Stimulated activated naive CD8-positive, alpha-beta T cell treated with anti-CD3 and anti-CD28 coated beads, Interleukin-15, Interleukin-2, amounts not matched to agents 100 ng/mL and 50 ng/mL, for 24 hours (primary cell): ENCODE measurements around the gene MAST4.

Experiments
- H3K27ac Mint-ChIP-seq: one replicate; pipeline ENCODE4 v1.8.0; 2021; ENCODE audit warnings: mild to moderate bottlenecking, mixed read lengths
- H3K27me3 Mint-ChIP-seq: one replicate; pipeline ENCODE4 v1.8.0; 2021; ENCODE audit warnings: mixed read lengths
- H3K36me3 Mint-ChIP-seq: one replicate; pipeline ENCODE4 v1.8.0; 2021; ENCODE audit warnings: low read depth, mixed read lengths
- H3K4me1 Mint-ChIP-seq: one replicate; pipeline ENCODE4 v1.8.0; 2021; ENCODE audit warnings: low read depth, mixed read lengths
- H3K4me3 Mint-ChIP-seq: one replicate; pipeline ENCODE4 v1.8.0; 2021; ENCODE audit warnings: mild to moderate bottlenecking, mixed read lengths
- H3K9me3 Mint-ChIP-seq: one replicate; pipeline ENCODE4 v1.8.0; 2021; ENCODE audit warnings: mixed read lengths

MAST4 gene

GRCh38 chr5:66720780-66721179 lies 124.6 kb downstream of the MAST4 start:
- no peak overlapping the region for H3K4me3 Mint-ChIP-seq
- H3K9me3 Mint-ChIP-seq: no peaks in the 10 kb centered on the region
- H3K36me3 Mint-ChIP-seq: no peaks in the 10 kb centered on the region
- H3K4me1 Mint-ChIP-seq: no peaks in the 10 kb centered on the region
- H3K27ac Mint-ChIP-seq: no peak overlapping the region
- H3K27me3 Mint-ChIP-seq: peaks cover 13% of the 10 kb centered on the region

- Mint-ChIP-seq H3K4me1 (no peaks in the 10 kb centered on the region), H3K36me3 (no peaks in the 10 kb centered on the region), H3K9me3 (no peaks in the 10 kb centered on the region), H3K27me3 (peaks cover 16% of the 10 kb centered on the region), H3K27ac (no peak overlapping the region), H3K4me3 (no peak overlapping the region)
Observed at GRCh38 chr5:66722686-66723085, 126.5 kb downstream of the MAST4 start.

- H3K27me3 Mint-ChIP-seq: peaks cover 20% of the 10 kb centered on the region
- H3K36me3 Mint-ChIP-seq: no peaks in the 10 kb centered on the region
- no peaks in the 10 kb centered on the region for H3K4me1 Mint-ChIP-seq
- H3K27ac Mint-ChIP-seq: no peak overlapping the region
- no peak overlapping the region for H3K4me3 Mint-ChIP-seq
- H3K9me3 Mint-ChIP-seq: no peaks in the 10 kb centered on the region
Observed at GRCh38 chr5:66724349-66725139, 128.4 kb downstream of the MAST4 start.

GRCh38 chr5:66727630-66728029 lies 131.4 kb downstream of the MAST4 start:
- Mint-ChIP-seq H3K4me1 (no peaks in the 10 kb centered on the region), H3K4me3 (no peak overlapping the region), H3K27ac (no peak overlapping the region), H3K9me3 (no peaks in the 10 kb centered on the region), H3K36me3 (no peaks in the 10 kb centered on the region), H3K27me3 (peaks cover 11% of the 10 kb centered on the region)

- H3K4me1 Mint-ChIP-seq: no peaks in the 10 kb centered on the region
- no peaks in the 10 kb centered on the region for H3K36me3 Mint-ChIP-seq
- H3K27ac Mint-ChIP-seq: no peak overlapping the region
- H3K9me3 Mint-ChIP-seq: no peaks in the 10 kb centered on the region
- H3K4me3 Mint-ChIP-seq: no peak overlapping the region
- H3K27me3 Mint-ChIP-seq: peaks cover 10% of the 10 kb centered on the region
Observed at GRCh38 chr5:66728049-66728448, 131.9 kb downstream of the MAST4 start.

- H3K27me3 Mint-ChIP-seq: no peaks in the 10 kb centered on the region
- no peaks in the 10 kb centered on the region for H3K36me3 Mint-ChIP-seq
- no peaks in the 10 kb centered on the region for H3K9me3 Mint-ChIP-seq
- no peak overlapping the region for H3K27ac Mint-ChIP-seq
- no peak overlapping the region for H3K4me3 Mint-ChIP-seq
- H3K4me1 Mint-ChIP-seq: no peaks in the 10 kb centered on the region
Observed at GRCh38 chr5:66737096-66737495, 140.9 kb downstream of the MAST4 start.

GRCh38 chr5:66738136-66738535 lies 141.9 kb downstream of the MAST4 start:
- H3K4me3 Mint-ChIP-seq: no peak overlapping the region
- no peaks in the 10 kb centered on the region for H3K4me1 Mint-ChIP-seq
- H3K27ac Mint-ChIP-seq: no peak overlapping the region
- H3K27me3 Mint-ChIP-seq: peaks cover 1% of the 10 kb centered on the region
- no peaks in the 10 kb centered on the region for H3K36me3 Mint-ChIP-seq
- H3K9me3 Mint-ChIP-seq: no peaks in the 10 kb centered on the region

- peaks cover 5% of the 10 kb centered on the region for H3K27me3 Mint-ChIP-seq
- no peaks in the 10 kb centered on the region for H3K9me3 Mint-ChIP-seq
- H3K27ac Mint-ChIP-seq: no peak overlapping the region
- H3K36me3 Mint-ChIP-seq: no peaks in the 10 kb centered on the region
- peaks cover 2% of the 10 kb centered on the region for H3K4me1 Mint-ChIP-seq
- no peak overlapping the region for H3K4me3 Mint-ChIP-seq
Observed at GRCh38 chr5:66739021-66739420, 142.8 kb downstream of the MAST4 start.

GRCh38 chr5:66739951-66740350 lies 143.8 kb downstream of the MAST4 start:
- Mint-ChIP-seq H3K27me3 (peaks cover 5% of the 10 kb centered on the region), H3K4me3 (no peak overlapping the region), H3K9me3 (no peaks in the 10 kb centered on the region), H3K4me1 (peaks cover 8% of the 10 kb centered on the region), H3K36me3 (no peaks in the 10 kb centered on the region), H3K27ac (no peak overlapping the region)

GRCh38 chr5:66741394-66741793 lies 145.2 kb downstream of the MAST4 start:
- Mint-ChIP-seq H3K4me1 (peaks cover 8% of the 10 kb centered on the region), H3K36me3 (no peaks in the 10 kb centered on the region), H3K27ac (no peak overlapping the region), H3K9me3 (no peaks in the 10 kb centered on the region), H3K27me3 (peaks cover 11% of the 10 kb centered on the region), H3K4me3 (no peak overlapping the region)

- Mint-ChIP-seq H3K9me3 (no peaks in the 10 kb centered on the region), H3K4me1 (peaks cover 8% of the 10 kb centered on the region), H3K27ac (no peak overlapping the region), H3K36me3 (no peaks in the 10 kb centered on the region), H3K4me3 (no peak overlapping the region), H3K27me3 (peaks cover 13% of the 10 kb centered on the region)
Observed at GRCh38 chr5:66742083-66742895, 146.1 kb downstream of the MAST4 start.

- Mint-ChIP-seq H3K27me3 (peaks cover 13% of the 10 kb centered on the region), H3K9me3 (no peaks in the 10 kb centered on the region), H3K4me1 (peaks cover 8% of the 10 kb centered on the region), H3K27ac (no peak overlapping the region), H3K36me3 (no peaks in the 10 kb centered on the region), H3K4me3 (no peak overlapping the region)
Observed at GRCh38 chr5:66742896-66743247, 146.7 kb downstream of the MAST4 start.

GRCh38 chr5:66743344-66743743 lies 147.2 kb downstream of the MAST4 start:
- Mint-ChIP-seq H3K27me3 (peaks cover 13% of the 10 kb centered on the region), H3K4me1 (peaks cover 8% of the 10 kb centered on the region), H3K9me3 (no peaks in the 10 kb centered on the region), H3K36me3 (no peaks in the 10 kb centered on the region), H3K27ac (no peak overlapping the region), H3K4me3 (no peak overlapping the region)

- H3K36me3 Mint-ChIP-seq: no peaks in the 10 kb centered on the region
- H3K27ac Mint-ChIP-seq: no peak overlapping the region
- H3K27me3 Mint-ChIP-seq: peaks cover 13% of the 10 kb centered on the region
- H3K4me3 Mint-ChIP-seq: no peak overlapping the region
- no peaks in the 10 kb centered on the region for H3K9me3 Mint-ChIP-seq
- H3K4me1 Mint-ChIP-seq: peaks cover 8% of the 10 kb centered on the region
Observed at GRCh38 chr5:66744040-66744439, 147.8 kb downstream of the MAST4 start.

GRCh38 chr5:66745297-66745696 lies 149.1 kb downstream of the MAST4 start:
- Mint-ChIP-seq H3K27me3 (peaks cover 13% of the 10 kb centered on the region), H3K9me3 (no peaks in the 10 kb centered on the region), H3K36me3 (no peaks in the 10 kb centered on the region), H3K4me3 (no peak overlapping the region), H3K27ac (no peak overlapping the region), H3K4me1 (peaks cover 8% of the 10 kb centered on the region)
